Fibroblast of skin of left quadriceps (primary cell): ENCODE results near the gene OSBPL2.

Experiments used
- DNase-seq, 2 experiments: peaks; one replicate each; pipeline ENCODE4 v3.0.0-alpha.2; 2013; ENCODE audit warnings: low read depth in 2 of 2

OSBPL2 gene

GRCh38 chr20:62326959-62327725 lies 88.8 kb downstream of the OSBPL2 start:
- DNase-seq: no peak

DNA sequence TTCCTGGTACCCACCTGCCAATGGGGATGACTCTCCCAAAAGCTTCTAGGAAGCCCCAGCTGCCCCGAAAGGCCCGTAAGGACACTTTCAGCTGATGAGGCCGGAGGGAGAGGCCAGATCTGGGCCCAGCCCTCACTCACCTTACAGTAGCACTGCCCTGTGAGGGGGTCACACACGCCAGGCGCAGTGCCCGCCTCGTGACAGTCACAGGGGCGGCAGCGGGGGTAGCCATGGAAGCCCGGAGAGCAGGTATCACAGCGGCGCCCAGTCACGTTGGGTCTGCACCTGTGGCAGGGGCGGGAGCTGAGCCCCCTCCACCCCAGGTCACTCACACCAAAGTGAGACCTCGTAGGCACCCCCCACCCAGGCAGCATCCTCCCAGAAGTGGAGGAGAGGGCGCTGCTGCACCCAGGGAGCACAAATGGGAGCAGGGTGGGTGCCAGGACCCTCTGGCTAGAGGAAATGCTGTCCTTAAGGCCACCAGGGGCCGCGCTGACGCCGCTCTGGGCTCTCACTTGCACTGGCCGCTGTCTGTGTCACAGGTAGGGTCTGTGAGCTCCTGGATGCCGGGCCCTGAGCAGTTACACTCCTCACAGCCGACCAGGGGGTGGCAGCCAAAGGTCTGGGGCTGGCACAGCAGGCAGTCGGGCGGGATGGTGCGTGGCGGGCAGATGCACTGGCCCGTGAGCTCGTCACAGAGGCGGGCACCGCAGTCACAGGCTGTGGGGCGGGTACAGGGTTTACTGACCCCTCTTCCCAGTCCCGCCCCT lies 89.6 kb downstream of the OSBPL2 start:
- DNase-seq: no peak

DNA sequence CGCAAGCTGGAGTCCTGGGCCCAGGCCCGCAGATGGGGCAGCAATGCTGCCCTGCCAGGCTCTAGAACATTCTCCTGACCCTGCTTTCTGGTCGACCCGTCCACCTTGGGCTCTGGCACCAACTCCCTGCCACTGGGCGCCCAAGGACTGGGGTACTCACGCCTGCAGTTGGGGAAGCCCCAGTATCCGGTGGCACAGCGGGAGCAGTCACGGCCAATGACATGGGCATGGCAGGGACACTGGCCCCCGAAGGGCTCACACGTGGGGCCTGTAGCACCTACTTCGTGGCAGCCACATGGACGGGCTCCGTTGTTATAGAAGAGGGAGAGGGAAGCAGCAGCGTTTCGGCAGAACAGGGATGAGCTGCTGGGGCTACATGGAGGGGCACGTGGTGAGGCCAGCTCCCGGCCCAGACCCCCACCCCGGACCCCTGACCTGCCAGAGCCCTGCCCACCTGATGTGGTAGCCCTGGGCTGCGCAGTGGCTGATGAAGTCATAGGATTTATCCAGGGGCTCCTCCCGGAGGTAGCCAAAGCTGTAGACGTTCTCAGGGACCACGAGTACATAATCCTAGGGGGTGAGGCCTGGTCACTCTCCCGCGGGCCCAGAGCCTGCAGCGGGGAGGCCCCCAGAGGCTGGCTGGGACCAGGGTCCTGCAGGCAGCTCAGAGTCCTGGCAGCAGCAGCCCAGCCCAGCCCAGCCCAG lies 90.5 kb downstream of the OSBPL2 start:
- no peak for DNase-seq

GRCh38 chr20:62329389-62330377 lies 91.4 kb downstream of the OSBPL2 start:
- DNase-seq: no peak

- no peak for DNase-seq
Observed at GRCh38 chr20:62330576-62331317, 92.4 kb downstream of the OSBPL2 start.

- no peak for DNase-seq
Observed at GRCh38 chr20:62331347-62331746, 93.0 kb downstream of the OSBPL2 start.

GRCh38 chr20:62332421-62332820 lies 94.1 kb downstream of the OSBPL2 start:
- no peak for DNase-seq

GRCh38 chr20:62332989-62333819 lies 94.9 kb downstream of the OSBPL2 start:
- DNase-seq: no peak

DNA sequence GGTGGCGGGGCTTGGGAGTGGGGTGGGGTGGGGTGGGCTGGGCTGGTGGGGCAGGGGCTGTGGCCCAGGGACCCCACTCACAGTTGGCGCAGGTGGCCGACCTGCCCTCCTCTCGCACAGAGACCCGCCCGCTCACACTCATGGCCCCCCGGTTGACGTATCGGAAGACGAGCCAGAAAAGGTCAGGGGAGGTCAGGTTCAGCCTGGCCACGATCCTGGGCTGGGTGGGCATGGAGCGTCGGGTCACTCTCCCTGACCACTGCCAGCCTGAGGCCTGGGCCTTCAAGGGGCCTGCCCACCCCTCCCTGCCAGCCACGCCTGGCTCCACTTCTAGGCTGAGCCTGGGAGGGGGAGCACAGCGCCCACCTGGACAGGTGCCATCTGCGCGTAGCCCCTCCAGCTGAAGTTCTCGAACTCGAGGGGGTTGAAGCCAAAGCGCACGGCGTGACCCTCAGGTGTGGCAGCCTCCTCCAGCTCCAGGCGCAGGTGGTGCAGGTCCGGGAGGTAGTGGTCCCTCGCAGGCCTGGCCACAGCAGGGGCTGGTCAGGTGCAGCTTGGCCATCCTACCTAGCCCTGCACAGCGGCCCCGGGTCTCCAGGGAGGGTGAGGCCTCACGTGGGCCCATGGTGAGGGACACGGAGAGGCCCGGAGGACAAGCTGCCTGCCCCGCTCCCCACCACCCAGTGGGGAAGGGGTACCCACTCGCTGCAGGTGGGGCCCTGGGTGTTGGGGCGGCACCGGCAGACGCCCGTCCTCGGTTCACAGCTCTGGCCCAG lies 95.7 kb downstream of the OSBPL2 start:
- no peak for DNase-seq

DNA sequence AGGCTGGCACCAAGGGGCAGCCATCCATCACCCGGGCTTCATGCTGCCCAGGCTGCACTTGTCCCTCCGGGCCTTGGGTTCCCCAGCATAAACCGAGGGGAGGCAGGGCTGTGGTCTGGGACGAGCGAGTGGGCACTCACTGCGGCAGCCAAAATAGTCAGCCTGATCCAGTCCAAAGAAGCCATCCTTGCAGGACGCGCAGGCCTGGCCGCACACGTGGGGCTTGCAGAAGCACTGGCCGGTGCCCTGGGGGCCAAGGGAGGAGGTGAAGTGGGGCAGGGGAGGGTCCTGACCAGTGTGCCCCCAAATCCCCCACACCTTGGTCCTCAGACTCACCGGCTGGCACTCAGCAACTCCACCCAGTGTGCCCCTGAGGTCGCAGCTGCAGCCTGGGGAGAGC lies 96.6 kb downstream of the OSBPL2 start:
- DNase-seq: no peak

GRCh38 chr20:62335532-62335931 lies 97.2 kb downstream of the OSBPL2 start:
- no peak for DNase-seq

- no peak for DNase-seq
Observed at GRCh38 chr20:62336329-62336728, 98.0 kb downstream of the OSBPL2 start.

GRCh38 chr20:62336775-62337557 lies 98.6 kb downstream of the OSBPL2 start:
- DNase-seq: no peak

DNA sequence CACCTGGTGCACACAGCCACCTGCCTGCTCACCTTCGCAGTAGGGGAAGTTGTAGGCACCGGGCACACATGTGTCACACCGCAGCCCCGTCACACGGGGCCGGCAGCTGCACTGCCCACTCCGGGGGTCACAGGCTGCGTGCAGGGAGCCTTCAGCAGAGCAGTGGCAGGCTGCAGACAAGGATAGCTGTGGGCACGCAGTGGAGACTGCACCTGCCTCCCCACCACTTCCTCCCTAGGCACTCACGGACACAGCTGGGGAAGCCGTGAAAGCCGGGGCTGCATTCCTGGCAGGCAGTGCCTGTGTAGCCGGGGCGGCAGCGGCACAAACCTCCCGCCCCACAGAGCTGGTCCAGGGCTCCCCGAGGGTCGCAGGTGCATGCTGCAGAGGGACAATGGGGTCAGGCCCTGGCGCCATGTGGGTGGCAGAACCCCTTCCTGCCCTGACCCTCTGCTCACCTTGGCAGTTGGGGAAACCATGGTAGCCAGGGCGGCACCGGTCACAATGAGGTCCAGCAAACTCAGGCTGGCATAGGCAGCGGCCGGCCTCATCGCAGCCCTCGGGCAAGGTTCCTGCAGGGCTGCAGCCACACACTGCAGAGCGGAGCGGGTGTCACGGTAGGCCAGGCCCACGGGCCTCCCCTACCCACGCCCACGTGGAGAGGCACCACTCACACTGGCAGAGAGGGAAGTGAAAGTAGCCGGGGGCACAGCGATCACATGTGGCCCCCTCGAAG lies 99.4 kb downstream of the OSBPL2 start:
- DNase-seq: no peak

DNA sequence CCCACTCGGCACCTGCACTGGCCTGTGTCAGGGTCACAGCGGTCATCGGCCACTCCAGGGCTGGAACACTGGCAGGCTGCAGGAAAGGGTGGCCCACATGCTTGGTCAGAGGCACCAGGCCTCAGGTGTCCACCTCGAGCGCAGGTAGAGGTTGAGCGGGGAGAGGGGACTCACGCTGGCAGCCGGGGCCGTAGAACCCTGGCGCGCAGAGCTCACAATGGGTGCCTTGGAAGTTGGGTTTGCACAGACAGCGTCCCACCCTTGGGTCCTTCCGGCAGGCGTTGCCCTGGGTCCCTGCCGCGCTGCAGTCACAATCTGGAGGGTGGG lies 99.9 kb downstream of the OSBPL2 start:
- DNase-seq: no peak

- DNase-seq: no peak
Observed at GRCh38 chr20:62339647-62340062, 101.3 kb downstream of the OSBPL2 start.

DNA sequence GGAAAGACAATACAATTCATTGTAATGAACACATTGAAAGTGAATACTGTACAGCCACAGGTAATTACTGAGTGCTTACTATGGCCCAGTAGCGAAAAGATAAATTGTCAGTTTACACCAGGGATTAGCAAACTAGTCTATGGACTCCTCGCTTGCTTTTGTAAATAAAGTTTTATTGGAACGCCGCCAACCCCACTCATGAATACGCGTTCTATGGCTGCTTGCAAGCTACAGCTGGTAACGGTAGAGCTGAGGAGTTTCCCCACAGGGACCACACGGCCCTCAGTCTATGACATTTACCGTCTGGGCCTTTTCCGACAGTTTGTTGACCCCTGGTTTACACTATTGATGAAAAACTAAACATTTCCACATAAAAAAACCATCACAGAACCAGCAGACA lies 104.6 kb downstream of the OSBPL2 start:
- DNase-seq: no peak

GRCh38 chr20:62344092-62344491 lies 105.8 kb downstream of the OSBPL2 start:
- DNase-seq: no peak
